Effector CD4-positive, alpha-beta T cell (primary cell): Measurements from ENCODE around the gene YJU2.
A peak's percentile ranks its signal among the peaks of the same experiment; 100 is the strongest.
"Not testable (repeated sequence)": the region's sequence is repeated elsewhere in the genome, so short reads cannot be mapped to it uniquely, and the experiment has no call there.

Experiments used
- DNase-seq: peaks from one replicate; pipeline ENCODE4 v3.0.0-alpha.2; 2020

The YJU2 gene

GRCh38 chr19:4229179-4229931 lies 17.5 kb upstream of the YJU2 start, which contains the start of gene EBI3:
EBI3 (plus strand) TSS chr19:4229523; CDS start chr19:4229551, 28 bp downstream.
- DNase-seq = no peak

DNA sequence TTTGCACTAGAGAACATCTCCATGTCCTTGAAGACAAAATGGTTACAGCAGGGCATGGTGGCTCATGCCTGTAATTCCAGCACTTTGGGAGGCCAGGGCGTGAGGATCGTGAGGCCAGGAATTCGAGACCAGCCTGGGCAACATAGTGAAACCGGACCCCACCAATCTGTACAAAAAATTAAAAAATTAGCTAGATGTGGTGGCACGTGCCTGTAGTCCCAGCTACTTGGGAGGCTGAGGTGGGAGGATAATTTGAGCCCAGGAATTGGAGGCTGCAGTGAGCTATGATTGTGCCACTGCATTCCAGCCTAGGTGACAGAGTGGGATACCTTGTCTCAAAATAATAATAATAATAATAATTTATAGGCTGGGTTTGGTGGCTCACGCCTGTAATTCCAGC lies 16.6 kb upstream of the YJU2 start:
- not testable (repeated sequence) for DNase-seq

DNA sequence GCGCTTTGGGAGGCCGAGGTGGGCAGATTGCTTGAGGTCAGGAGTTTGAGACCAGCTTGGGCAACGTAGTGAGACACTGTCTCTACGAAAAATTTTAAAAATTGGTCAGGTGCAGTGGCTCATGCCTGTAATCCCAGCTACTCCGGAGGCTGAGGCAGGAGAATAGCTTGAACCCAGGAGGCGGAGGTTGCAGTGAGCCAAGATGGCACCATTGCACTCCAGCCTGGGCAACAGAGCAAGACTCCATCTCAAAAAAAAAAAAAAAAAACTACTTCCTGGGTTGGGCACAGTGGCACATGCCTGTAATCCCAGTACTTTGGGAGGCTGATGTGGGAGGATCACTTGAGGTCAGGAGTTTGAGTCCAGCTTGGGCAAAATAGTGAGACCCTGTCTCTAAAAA lies 15.4 kb upstream of the YJU2 start:
- not testable (repeated sequence) for DNase-seq

- DNase-seq = not testable (repeated sequence)
Observed at GRCh38 chr19:4232139-4232538, 14.7 kb upstream of the YJU2 start.

GRCh38 chr19:4232614-4233281 lies 14.1 kb upstream of the YJU2 start:
- DNase-seq = no peak

DNA sequence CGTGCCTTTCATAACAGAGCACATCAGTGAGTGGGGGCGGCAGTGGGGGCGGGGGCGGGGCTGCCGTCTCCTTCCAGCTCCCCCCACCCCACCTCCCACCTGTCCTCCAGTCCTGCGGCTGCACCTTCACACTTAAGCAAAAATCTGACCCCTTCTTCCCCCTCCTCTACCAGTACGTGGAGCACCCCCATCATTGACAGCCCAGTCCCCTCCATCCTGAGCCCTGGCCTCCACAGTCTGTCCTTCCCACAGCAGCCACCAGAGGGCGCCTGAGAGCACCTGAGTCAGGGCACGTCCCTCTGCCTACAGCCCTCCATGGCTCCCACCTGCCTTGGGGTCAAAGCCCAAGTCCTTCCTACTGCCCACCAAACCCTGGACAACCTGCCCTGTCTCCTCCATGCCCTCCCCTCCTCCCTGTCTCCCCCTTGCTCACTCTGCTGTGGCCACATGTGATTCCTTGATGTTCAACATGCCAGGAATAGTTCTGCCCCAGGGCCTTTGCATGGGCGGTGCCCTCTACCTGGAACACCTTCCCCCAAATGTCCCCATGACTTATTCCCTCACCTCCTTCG lies 13.5 kb upstream of the YJU2 start:
- peak; percentile 52 for DNase-seq

DNA sequence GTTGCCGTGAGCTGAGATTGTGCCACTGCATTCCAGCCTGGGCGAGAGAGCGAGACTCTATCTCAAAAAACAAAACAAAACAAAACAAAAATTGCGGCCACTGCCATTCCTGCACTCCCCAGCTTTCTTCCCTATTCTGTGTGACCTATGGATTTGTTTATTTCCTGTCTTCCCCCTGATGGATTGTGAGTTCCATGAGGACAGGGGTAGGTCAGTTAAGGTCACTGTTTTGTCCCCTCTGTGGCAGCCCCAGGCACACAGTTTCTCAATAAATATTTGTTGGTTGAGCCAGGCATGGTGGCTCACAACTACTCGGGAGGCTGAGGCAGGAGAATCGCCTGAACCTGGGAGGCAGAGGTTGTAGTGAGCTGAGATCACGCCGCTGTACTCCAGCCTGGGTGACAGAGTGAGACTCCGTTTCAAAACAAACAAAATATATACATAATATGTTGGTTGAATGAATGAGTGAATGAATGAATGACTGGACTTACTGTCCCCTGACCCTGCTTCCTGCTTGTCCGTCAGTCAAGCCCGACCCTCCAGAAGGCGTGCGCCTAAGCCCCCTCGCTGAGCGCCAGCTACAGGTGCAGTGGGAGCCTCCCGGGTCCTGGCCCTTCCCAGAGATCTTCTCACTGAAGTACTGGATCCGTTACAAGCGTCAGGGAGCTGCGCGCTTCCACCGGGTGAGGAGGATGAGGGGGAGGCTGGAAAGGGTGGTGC lies 12.6 kb upstream of the YJU2 start:
- no peak for DNase-seq

- no peak for DNase-seq
Observed at GRCh38 chr19:4234862-4235201, 12.0 kb upstream of the YJU2 start.

DNA sequence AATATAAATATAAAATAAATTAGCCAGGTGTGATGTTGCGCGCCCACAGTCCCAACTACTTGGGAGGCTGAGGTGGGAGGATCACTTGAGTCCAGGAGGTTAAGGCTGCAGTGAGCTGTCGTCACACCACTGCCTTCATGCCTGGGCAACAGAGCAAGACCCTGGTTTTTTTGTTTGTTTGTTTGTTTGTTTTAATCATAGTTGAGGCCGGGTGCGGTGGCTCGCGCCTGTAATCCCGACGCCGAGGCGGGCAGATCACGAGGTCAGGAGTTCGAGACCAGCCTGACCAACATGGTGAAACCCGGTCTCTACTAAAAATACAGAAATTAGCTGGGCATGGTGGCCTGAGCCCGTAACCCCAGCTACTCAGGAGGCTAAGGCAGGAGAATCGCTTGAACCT lies 9.4 kb upstream of the YJU2 start:
- DNase-seq = not testable (repeated sequence)

DNA sequence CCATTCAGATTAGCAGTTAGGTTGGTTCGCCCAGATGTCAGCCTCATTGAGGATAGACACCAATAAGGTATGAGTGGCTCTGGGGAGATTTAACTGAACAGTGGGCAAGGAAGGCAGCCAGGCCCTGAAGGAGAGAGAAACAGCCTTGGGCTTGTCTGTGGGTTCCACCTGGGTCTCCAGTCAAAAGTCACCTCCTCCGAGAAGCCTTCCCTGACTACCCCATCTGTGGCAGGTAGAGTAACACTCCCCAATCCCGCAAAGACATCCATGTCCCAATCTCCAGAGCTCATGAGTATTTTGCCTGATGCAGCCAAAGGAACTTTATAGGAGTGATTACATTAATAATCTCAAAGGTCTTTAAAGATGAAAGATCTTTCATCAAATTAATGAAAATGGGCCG lies 8.0 kb upstream of the YJU2 start:
- DNase-seq = no peak

GRCh38 chr19:4241824-4242430 lies 5.0 kb upstream of the YJU2 start:
- DNase-seq = no peak

DNA sequence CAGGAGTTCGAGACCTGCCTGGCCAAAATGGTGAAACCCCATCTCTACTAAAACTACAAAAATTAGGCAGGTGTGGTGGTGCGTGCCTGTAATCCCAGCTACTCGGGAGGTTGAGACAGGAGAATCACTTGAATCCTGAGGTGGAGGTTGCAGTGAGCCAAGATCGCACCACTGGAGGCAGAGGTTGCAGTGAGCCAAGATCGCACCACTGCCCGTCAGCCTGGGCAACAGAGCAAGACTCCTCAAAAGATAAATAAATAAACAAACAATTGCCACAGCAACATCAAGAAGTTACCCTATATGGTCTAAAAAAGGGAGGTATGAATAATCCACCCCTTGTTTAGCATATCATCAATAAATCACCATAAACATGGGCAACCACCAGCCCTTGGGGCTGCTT lies 942 bp upstream of the YJU2 start:
- DNase-seq = not testable (repeated sequence)

- no peak for DNase-seq
Observed at GRCh38 chr19:4256563-4256962, 9.7 kb downstream of the YJU2 start.

GRCh38 chr19:4257025-4257424 lies 10.1 kb downstream of the YJU2 start:
- DNase-seq = no peak

- DNase-seq = no peak
Observed at GRCh38 chr19:4258181-4258580, 11.3 kb downstream of the YJU2 start.

DNA sequence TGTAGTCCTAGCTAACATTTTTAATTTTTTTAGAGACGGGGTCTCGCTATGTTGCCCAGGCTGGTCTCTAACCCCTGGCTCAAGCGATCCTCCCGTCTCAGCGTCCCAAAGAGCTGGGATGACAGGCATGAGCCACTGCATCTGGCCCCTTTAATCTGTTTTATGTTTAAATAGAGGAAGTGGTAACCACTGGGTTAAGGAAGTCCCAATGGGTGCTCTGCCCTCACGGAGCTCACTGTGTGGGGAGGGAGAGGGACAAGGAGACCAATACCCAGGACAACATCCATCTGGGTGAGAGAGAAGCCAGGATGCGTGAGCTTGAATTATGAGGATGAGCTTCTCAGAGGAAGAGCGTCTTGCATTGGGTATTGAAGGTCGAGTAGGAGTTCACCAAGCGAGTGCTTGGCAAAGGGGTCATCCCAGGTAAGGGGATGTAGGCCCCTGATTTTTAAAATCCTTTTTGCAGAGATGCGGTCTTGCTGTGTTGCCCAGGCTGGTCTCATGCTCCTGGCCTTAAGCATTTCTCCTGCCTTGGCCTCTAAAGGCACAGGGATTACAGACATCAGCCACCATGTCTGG lies 13.8 kb downstream of the YJU2 start:
- no peak for DNase-seq

DNA sequence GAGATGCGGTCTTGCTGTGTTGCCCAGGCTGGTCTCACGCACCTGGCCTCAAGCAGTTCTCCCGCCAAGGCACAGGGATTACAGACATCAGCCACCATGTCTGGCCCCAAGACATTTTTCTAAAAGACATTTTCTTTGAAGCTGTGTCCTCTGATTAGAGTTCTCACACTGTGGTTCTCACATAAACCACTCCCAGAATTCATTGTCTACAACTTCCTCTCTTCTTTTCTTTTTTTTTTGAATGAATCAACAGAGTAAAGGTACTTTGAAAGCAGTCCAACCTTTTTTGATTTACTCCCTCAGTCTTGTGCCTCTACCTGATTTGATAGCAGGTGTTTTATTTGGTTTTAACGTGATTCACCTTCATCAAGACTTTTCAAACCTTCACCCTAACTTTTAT lies 17.9 kb downstream of the YJU2 start:
- no peak for DNase-seq

DNA sequence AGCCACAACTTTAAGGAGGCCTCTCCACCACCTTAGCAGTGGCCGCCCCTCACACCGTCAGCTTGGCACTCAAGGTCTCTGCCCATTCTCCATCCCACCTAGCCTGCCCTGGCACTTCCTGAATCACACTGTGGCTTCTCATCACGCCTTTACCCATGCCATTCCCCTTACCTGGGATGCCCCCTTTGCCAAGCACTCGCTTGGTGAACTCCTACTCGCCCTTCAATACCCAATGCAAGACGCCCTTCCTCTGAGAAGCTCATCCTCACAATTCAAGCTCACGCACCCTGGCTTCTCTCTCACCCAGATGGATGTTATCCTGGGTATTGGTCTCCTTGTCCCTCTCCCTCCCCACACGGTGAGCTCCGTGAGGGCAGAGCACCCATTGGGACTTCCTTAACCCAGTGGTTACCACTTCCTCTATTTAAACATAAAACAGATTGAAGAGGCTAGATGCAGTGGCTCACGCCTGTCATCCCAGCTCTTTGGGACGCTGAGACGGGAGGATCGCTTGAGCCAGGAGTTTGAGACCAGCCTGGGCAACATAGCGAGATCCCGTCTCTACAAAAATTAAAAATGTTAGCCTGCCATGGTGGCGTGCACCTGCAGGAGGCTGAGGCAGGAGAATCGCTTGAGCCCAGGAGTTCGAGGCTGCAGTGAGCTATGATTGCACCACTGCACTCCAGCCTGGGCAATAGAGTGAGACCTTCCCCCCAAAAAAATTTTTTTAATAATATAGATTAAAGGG lies 19.5 kb downstream of the YJU2 start:
- DNase-seq = no peak

GRCh38 chr19:4267101-4267900 lies 20.4 kb downstream of the YJU2 start:
- peak; percentile 50 for DNase-seq

- DNase-seq = no peak
Observed at GRCh38 chr19:4267901-4268815, 21.3 kb downstream of the YJU2 start.
